K562 (cell line): ENCODE data around the gene CCDC9. TPM values are rescaled to one million over a fixed set of nuclear protein-coding genes. Genes with fewer than 3 reads are reported as not detected.

Source experiments
- AFF4 ChIP-seq: sonication (generic); formaldehyde crosslinking; IDR thresholded peaks from 2 replicates; pipeline ENCODE4 v1.8.0; 2023; ENCODE audit warnings: mild to moderate bottlenecking, missing genetic modification reagents
- BRF1 ChIP-seq: IDR thresholded peaks from 3 replicates; pipeline ENCODE4 v1.6.1; 2011; ENCODE audit warnings: borderline replicate concordance, mild to moderate bottlenecking; ENCODE audit not compliant: insufficient read length; ENCODE audit errors: extremely low read depth
- CHCHD3 ChIP-seq: fragments of 250-450 bp; sonication (Bioruptor Pico); IDR thresholded peaks from 2 replicates; pipeline ENCODE4 v2.1.2; 2022; ENCODE audit warnings: mild to moderate bottlenecking
- COPS2 ChIP-seq: fragments of 450-650 bp; conservative IDR thresholded peaks from 2 replicates; pipeline ENCODE4 v1.6.1; 2016; ENCODE audit warnings: mild to moderate bottlenecking, moderate library complexity
- GTF2A2 ChIP-seq: IDR thresholded peaks from 2 replicates; pipeline ENCODE4 v1.6.1; 2016; ENCODE audit warnings: mild to moderate bottlenecking, missing genetic modification characterization, missing compliant biosample characterization
- HNRNPL ChIP-seq: fragments of 200-400 bp; formaldehyde crosslinking; IDR thresholded peaks from 2 replicates; pipeline ENCODE4 v1.6.1; 2017; ENCODE audit warnings: low read depth, mild to moderate bottlenecking, low read length
- IRF1 ChIP-seq: sonication (generic); formaldehyde crosslinking; IDR thresholded peaks from 2 replicates; pipeline ENCODE4 v1.8.0; 2022; ENCODE audit warnings: missing genetic modification reagents, mild to moderate bottlenecking, borderline replicate concordance
- LCOR ChIP-seq: sonication (generic); formaldehyde crosslinking; IDR thresholded peaks from 2 replicates; pipeline ENCODE4 v1.8.0; 2022; ENCODE audit warnings: mild to moderate bottlenecking, missing genetic modification reagents
- MCM7 ChIP-seq, 2 experiments: fragments of 450-650 bp; IDR thresholded peaks; 2 replicates each; pipeline ENCODE4 v1.6.1; 2016 to 2018
- NCOA6 ChIP-seq: fragments of 450-650 bp; IDR thresholded peaks from 2 replicates; pipeline ENCODE4 v1.6.1; 2017; ENCODE audit warnings: mild to moderate bottlenecking
- RBBP5 ChIP-seq: fragments of 200-600 bp; sonication (generic); IDR thresholded peaks from 2 replicates; pipeline ENCODE4 v1.6.1; 2012; ENCODE audit warnings: borderline replicate concordance, mild to moderate bottlenecking, low read length, control low read depth, inconsistent platforms; ENCODE audit not compliant: insufficient read depth, poor library complexity, severe bottlenecking
- SIRT6 ChIP-seq: IDR thresholded peaks from one replicate; pipeline ENCODE4 v1.6.1; 2012; ENCODE audit warnings: low read depth, mild to moderate bottlenecking, control low read depth, inconsistent platforms, low read length, moderate library complexity
- SOX6 ChIP-seq: fragments of 450-650 bp; IDR thresholded peaks from 2 replicates; pipeline ENCODE4 v1.6.1; 2014; ENCODE audit warnings: mild to moderate bottlenecking
- ZNF408 ChIP-seq: fragments of 250-450 bp; sonication (Bioruptor Pico); IDR thresholded peaks from 2 replicates; pipeline ENCODE4 v1.4.0; 2020; ENCODE audit warnings: low read depth, mild to moderate bottlenecking, moderate library complexity
- ZNF592 ChIP-seq: fragments of 450-650 bp; IDR thresholded peaks from 2 replicates; pipeline ENCODE4 v1.6.1; 2017; ENCODE audit warnings: antibody characterized with exemption, mild to moderate bottlenecking
- polyA plus RNA-seq, 8 experiments: library from polyadenylated mRNA; depleted of rRNA in 4 of 8; stranded (reverse) in 5 of 8; unstranded in 3 of 8; fragments of >200 nt; fragmentation: Nextera tagmentation in 2 of 8; fragmentation: Illumina TruSeq in 1 of 8; extraction: Ambion mirVana in 2 of 8; extraction: Trizol in 1 of 8; gene quantifications; 2 replicates each; pipeline versions ENCODE4 v1.2.1 to v1.2.3, GENCODE V29; 2011 to 2014; ENCODE audit warnings: inconsistent platforms in 1 of 8, missing spikeins in 1 of 8
- total RNA-seq, 7 experiments: library from RNA; depleted of rRNA in 6 of 7; stranded (reverse); fragments of >200 nt in 6 of 7; fragmentation: Illumina TruSeq in 2 of 7; extraction: Trizol in 2 of 7; gene quantifications; 2 replicates each; pipeline versions ENCODE4 v1.2.1 to v1.2.3, GENCODE V29; 2011 to 2021; ENCODE audit warnings: low replicate concordance in 1 of 7

CCDC9 gene
- total and polyA plus RNA-seq, 9 of the 15 experiments (the other 6 are each of a cell fraction or from before 2014, with no cell fraction given): 0.23 to 38.6 (median 8.4) TPM

GRCh38 chr19:47272448-47273312, 16.4 kb downstream of the CCDC9 start (continued):
- TF ChIP-seq SIRT6 (no peak), ZNF408 (CRISPR knock-in tag) (no peak), COPS2 (no peak), IRF1 (CRISPR knock-in tag) (no peak), MCM7 (IDR thresholded peaks at IDR 0.05) (no peak), AFF4 (CRISPR knock-in tag) (no peak; the same call in 1 of the 2 replicates), GTF2A2 (tag) (no peak), BRF1 (no peak), RBBP5 (no peak), SOX6 (no peak), CHCHD3 (CRISPR knock-in tag) (no peak), LCOR (CRISPR knock-in tag) (no peak), ZNF592 (peak; percentile 61), HNRNPL (no peak), NCOA6 (no peak)
